Measurements from ENCODE around the gene SNX30. TPM values are rescaled to one million over a fixed set of nuclear protein-coding genes. Genes with fewer than 3 reads are reported as not detected.

The SNX30 gene
- total RNA-seq, 1 experiment from 2014 or later = 32.5 TPM

DNA sequence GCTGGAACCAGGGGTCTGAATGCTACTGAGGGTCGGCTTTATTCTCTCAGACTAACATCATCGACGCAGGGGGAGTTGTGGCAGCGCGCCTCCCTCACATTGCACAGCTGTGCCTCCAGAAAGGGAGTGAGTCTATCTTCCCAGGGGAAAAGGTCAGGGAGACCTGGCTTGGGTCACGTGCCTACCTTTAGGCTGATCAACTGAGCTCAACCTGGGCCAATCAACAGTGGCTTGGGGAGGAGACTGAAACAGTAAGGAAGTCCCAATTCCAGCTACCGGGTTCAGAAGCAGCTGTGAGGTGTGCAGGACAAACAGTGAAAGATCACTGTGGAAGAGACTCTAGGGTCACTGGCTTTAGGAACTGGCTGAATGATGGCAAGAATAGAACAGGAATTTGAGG lies 14.3 kb downstream of the SNX30 start:
- ChIA-PET POLR2A (ENCODE audit: unreplicated experiment) (no interaction called here), CTCF (no interaction called here)
- no peak overlapping the region for H3K4me3 ChIP-seq

DNA sequence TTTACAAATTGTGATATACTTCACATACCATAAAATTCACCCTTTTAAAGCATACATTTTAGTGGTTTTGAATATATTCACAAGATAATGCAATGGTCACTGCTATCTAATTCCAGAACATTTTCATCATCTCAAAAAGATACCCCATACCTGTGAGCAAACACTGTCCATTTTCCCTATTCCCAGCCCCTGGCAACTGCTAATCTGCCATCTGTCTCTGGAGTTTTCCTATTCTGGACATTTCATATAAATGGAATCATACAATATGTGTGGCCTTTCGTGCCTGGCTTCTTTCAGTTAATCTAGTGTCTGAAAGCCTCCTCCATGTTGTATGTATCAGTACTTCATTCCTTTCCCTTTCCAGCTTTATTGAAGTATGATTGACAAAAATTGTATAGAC lies 14.7 kb downstream of the SNX30 start:
- ChIA-PET CTCF (no interaction called here), POLR2A (ENCODE audit: unreplicated experiment) (no interaction called here)
- Histone ChIP-seq H3K4me1 (replicated peaks; ENCODE audit: insufficient read depth) (no peaks in the 10 kb centered on the region), H3K4me3 (no peak overlapping the region), H3K9me2 (ENCODE audit: insufficient read depth) (no peaks in the 10 kb centered on the region), H4K20me1 (ENCODE audit: insufficient read depth) (no peaks in the 10 kb centered on the region), H2AFZ (no peak overlapping the region), H3K36me3 (ENCODE audit: low read depth) (no peaks in the 10 kb centered on the region), H3K79me2 (ENCODE audit: low read depth) (peaks cover 36% of the 10 kb centered on the region), H3K4me2 (no peak overlapping the region), H3K27ac (no peak overlapping the region), H3K9me3 (ENCODE audit: insufficient read depth, low read depth) (no peaks in the 10 kb centered on the region; the same call in 1 of the 2 replicates), H3F3A (ENCODE audit: insufficient read depth, low read depth) (peaks cover 7% of the 10 kb centered on the region; the same call in 1 of the 2 replicates), H3K27me3 (ENCODE audit: insufficient read depth, low read depth) (no peaks in the 10 kb centered on the region)
- TF ChIP-seq, protein P1, sequence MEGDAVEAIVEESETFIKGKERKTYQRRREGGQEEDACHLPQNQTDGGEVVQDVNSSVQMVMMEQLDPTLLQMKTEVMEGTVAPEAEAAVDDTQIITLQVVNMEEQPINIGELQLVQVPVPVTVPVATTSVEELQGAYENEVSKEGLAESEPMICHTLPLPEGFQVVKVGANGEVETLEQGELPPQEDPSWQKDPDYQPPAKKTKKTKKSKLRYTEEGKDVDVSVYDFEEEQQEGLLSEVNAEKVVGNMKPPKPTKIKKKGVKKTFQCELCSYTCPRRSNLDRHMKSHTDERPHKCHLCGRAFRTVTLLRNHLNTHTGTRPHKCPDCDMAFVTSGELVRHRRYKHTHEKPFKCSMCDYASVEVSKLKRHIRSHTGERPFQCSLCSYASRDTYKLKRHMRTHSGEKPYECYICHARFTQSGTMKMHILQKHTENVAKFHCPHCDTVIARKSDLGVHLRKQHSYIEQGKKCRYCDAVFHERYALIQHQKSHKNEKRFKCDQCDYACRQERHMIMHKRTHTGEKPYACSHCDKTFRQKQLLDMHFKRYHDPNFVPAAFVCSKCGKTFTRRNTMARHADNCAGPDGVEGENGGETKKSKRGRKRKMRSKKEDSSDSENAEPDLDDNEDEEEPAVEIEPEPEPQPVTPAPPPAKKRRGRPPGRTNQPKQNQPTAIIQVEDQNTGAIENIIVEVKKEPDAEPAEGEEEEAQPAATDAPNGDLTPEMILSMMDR (conservative IDR thresholded peaks at IDR 0.05) = no peak
- no peak for TF ChIP-seq EZH2 (IDR thresholded peaks at IDR 0.05; ENCODE audit: low read depth)
- BruUV-seq (replicated peaks) = no TSS peak
- no peak for DNase-seq
- intact Hi-C loops (cut with micrococcal nuclease; ENCODE audit: unreplicated experiment) = no loop called here

More for the DNA sequence above, 14.3 kb downstream of the SNX30 start:
- H3K4me1 ChIP-seq (replicated peaks; ENCODE audit: insufficient read depth) = no peaks in the 10 kb centered on the region
- no peaks in the 10 kb centered on the region for H3K9me2 ChIP-seq (ENCODE audit: insufficient read depth)
- H3K36me3 ChIP-seq (ENCODE audit: low read depth) = no peaks in the 10 kb centered on the region
- no peak overlapping the region for H3K27ac ChIP-seq
- intact Hi-C loops (cut with micrococcal nuclease; ENCODE audit: unreplicated experiment) = no loop called here
- no peaks in the 10 kb centered on the region for H3K27me3 ChIP-seq (ENCODE audit: insufficient read depth, low read depth)
- H3F3A ChIP-seq (ENCODE audit: insufficient read depth, low read depth) = peaks cover 7% of the 10 kb centered on the region; the same call in 1 of the 2 replicates
- TF ChIP-seq, protein P1 (conservative IDR thresholded peaks at IDR 0.05) = no peak
- no peak for TF ChIP-seq EZH2 (IDR thresholded peaks at IDR 0.05; ENCODE audit: low read depth)
- no peak overlapping the region for H2AFZ ChIP-seq
- no peak overlapping the region for H3K4me2 ChIP-seq
- peaks cover 40% of the 10 kb centered on the region for H3K79me2 ChIP-seq (ENCODE audit: low read depth)
- no peaks in the 10 kb centered on the region; the same call in 1 of the 2 replicates for H3K9me3 ChIP-seq (ENCODE audit: insufficient read depth, low read depth)
- DNase-seq = no peak
- H4K20me1 ChIP-seq (ENCODE audit: insufficient read depth) = no peaks in the 10 kb centered on the region
- no TSS peak for BruUV-seq (replicated peaks)

DNA sequence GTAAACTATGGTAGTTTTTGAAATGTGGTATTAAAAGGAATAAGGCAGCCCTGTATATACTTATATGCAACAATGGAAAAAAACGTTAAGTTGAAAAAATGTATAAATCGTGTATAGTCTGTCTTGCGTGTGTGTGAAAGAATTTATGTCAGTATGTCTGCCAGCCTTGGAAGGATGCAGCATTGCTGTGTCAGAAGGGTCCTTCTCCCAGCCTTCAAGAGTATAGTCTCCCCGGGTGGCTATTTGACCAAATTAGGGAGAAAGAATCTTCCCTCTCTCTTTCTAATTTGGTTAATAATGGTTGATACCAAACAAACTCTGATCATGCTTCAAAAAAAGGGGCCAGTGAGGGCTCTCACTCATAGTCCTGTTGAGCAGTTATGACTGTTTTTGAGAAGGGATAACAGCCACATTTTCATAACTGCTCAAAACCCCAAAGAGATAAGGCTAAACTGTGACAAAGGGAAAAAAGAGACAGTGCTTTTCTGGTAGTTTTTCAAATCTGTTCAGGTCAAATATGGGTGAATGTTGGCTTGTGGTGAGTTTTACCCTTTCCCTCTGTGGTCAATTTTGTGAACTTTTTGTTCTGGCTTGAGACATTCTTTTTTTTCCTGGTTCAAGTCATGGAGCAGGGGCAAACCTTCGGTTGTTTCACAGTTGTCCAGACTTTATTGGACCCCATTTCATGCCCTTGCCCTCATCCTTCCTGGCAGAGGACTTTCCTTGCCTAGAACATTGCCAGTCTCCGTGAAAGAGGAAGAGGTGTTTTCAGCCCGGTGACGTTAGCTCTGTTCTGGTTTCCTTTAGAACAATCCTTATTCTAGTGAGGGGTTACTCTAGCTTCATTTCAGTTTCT lies 21.0 kb downstream of the SNX30 start:
- no peak overlapping the region for H2AFZ ChIP-seq
- POLR2A ChIA-PET (ENCODE audit: unreplicated experiment) = no interaction called here
- 0 out of 2 replicates have a peak, but pooled peaks cover 3% of the 10 kb centered on the region for H3F3A ChIP-seq (ENCODE audit: insufficient read depth, low read depth)
- no peak for TF ChIP-seq EZH2 (IDR thresholded peaks at IDR 0.05; ENCODE audit: low read depth)
- TF ChIP-seq, protein P1 (conservative IDR thresholded peaks at IDR 0.05) = no peak
- H3K4me2 ChIP-seq = no peak overlapping the region
- H3K79me2 ChIP-seq (ENCODE audit: low read depth) = peaks cover 15% of the 10 kb centered on the region; the same call in 1 of the 2 replicates
- CTCF ChIA-PET = no interaction called here
- H3K4me3 ChIP-seq = no peak overlapping the region
- H3K27me3 ChIP-seq (ENCODE audit: insufficient read depth, low read depth) = no peaks in the 10 kb centered on the region
- no TSS peak for BruUV-seq (replicated peaks)
- no peaks in the 10 kb centered on the region for H3K36me3 ChIP-seq (ENCODE audit: low read depth)
- H4K20me1 ChIP-seq (ENCODE audit: insufficient read depth) = peaks cover 5% of the 10 kb centered on the region
- no peak for DNase-seq
- intact Hi-C loops (cut with micrococcal nuclease; ENCODE audit: unreplicated experiment) = no loop called here
- H3K9me3 ChIP-seq (ENCODE audit: insufficient read depth, low read depth) = no peaks in the 10 kb centered on the region
- no peaks in the 10 kb centered on the region for H3K9me2 ChIP-seq (ENCODE audit: insufficient read depth)
- no peaks in the 10 kb centered on the region for H3K4me1 ChIP-seq (replicated peaks; ENCODE audit: insufficient read depth)
- no peak overlapping the region for H3K27ac ChIP-seq
